ENCODE measurements around the gene FZD8. TPM values are rescaled to one million over a fixed set of nuclear protein-coding genes. Genes with fewer than 3 reads are reported as not detected.

FZD8 gene
- total RNA-seq, 1 experiment from 2014 or later: 50.5 TPM

GRCh38 chr10:35675846-35676245 is 33.8 kb upstream of the FZD8 start:
- H3K27me3 ChIP-seq (replicated peaks; ENCODE audit: insufficient read depth, low read depth, low read length, poor library complexity): no peaks in the 10 kb centered on the region
- no peaks in the 10 kb centered on the region for H3K36me3 ChIP-seq (ENCODE audit: insufficient read depth, low read length, poor library complexity, severe bottlenecking)
- no peaks in the 10 kb centered on the region for H3K9me3 ChIP-seq (ENCODE audit: low read depth, low read length, poor library complexity, severe bottlenecking)
- no peak for DNase-seq (ENCODE audit: low spot score)
- intact Hi-C loops (cut with micrococcal nuclease; ENCODE audit: unreplicated experiment): no loop called here
- TF ChIP-seq CTCF (conservative IDR thresholded peaks at IDR 0.05; ENCODE audit: low read depth, low read length) (no peak), EZH2 (IDR thresholded peaks at IDR 0.05; ENCODE audit: borderline replicate concordance, low read depth, low read length, poor library complexity, severe bottlenecking) (no peak)
- CTCF ChIA-PET: no interaction called here
- no peak overlapping the region for H3K27ac ChIP-seq (ENCODE audit: low read depth, low read length, poor library complexity, severe bottlenecking)
- no TSS peak for BruUV-seq (replicated peaks)
- no peak overlapping the region for H3K4me3 ChIP-seq (ENCODE audit: low read depth, low read length, poor library complexity, severe bottlenecking)
- POLR2A ChIA-PET (ENCODE audit: low non-redundant PET): no interaction called here
- H3K4me1 ChIP-seq (ENCODE audit: insufficient read depth, low read length, poor library complexity, severe bottlenecking): no peaks in the 10 kb centered on the region

- Histone ChIP-seq H3K36me3 (ENCODE audit: insufficient read depth, low read length, poor library complexity, severe bottlenecking) (no peaks in the 10 kb centered on the region), H3K4me3 (ENCODE audit: low read depth, low read length, poor library complexity, severe bottlenecking) (no peak overlapping the region), H3K27me3 (replicated peaks; ENCODE audit: insufficient read depth, low read depth, low read length, poor library complexity) (no peaks in the 10 kb centered on the region), H3K9me3 (ENCODE audit: low read depth, low read length, poor library complexity, severe bottlenecking) (no peaks in the 10 kb centered on the region), H3K27ac (ENCODE audit: low read depth, low read length, poor library complexity, severe bottlenecking) (no peak overlapping the region), H3K4me1 (ENCODE audit: insufficient read depth, low read length, poor library complexity, severe bottlenecking) (no peaks in the 10 kb centered on the region)
- BruUV-seq (replicated peaks): no TSS peak
- TF ChIP-seq CTCF (conservative IDR thresholded peaks at IDR 0.05; ENCODE audit: low read depth, low read length): no peak
- TF ChIP-seq EZH2 (IDR thresholded peaks at IDR 0.05; ENCODE audit: borderline replicate concordance, low read depth, low read length, poor library complexity, severe bottlenecking): no peak
- CTCF ChIA-PET: no interaction called here
- POLR2A ChIA-PET (ENCODE audit: low non-redundant PET): no interaction called here
- DNase-seq (ENCODE audit: low spot score): no peak
- intact Hi-C loops (cut with micrococcal nuclease; ENCODE audit: unreplicated experiment): no loop called here
Measured at GRCh38 chr10:35674843-35675242, 32.7 kb upstream of the FZD8 start.

DNA sequence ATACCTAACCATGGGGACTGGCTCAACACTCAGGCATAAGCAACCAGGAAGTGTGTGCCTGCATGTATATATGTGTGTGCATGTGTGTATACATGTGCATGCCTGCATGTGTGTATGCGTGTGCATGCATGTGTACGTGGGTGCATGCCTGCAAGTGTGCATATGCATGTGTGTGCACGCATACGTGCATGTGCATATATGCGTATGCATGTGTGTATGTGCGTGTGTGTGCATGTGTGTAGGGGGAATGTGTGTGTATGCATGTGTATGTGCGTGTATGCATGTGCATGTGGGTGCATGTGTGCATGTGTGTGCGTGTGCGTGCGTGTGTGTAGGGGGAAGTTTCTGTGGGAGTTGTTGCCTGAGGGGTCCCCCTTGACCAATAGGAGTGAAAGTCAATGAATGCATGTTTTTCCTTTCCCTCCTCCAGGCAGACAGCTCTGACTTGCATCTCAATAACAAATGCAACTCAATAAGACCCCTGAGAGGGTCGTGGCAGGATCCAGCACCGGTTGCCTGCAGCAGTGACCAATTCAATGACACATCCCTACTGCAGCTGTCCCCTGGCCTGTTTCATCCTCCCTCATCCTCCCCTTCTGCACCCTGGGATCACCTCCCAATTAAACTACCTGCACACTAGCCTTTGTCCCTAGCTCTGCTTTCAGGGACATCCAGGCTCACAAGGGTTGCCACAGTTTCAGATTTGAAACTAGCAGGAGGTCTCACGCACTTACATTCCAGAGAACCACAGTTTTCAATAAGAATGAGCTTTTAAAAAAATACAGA is 27.0 kb upstream of the FZD8 start:
- H3K27me3 ChIP-seq (replicated peaks; ENCODE audit: insufficient read depth, low read depth, low read length, poor library complexity): no peaks in the 10 kb centered on the region
- peaks cover 15% of the 10 kb centered on the region for H3K4me1 ChIP-seq (ENCODE audit: insufficient read depth, low read length, poor library complexity, severe bottlenecking)
- H3K27ac ChIP-seq (ENCODE audit: low read depth, low read length, poor library complexity, severe bottlenecking): no peak overlapping the region
- TF ChIP-seq CTCF (conservative IDR thresholded peaks at IDR 0.05; ENCODE audit: low read depth, low read length) (no peak), EZH2 (IDR thresholded peaks at IDR 0.05; ENCODE audit: borderline replicate concordance, low read depth, low read length, poor library complexity, severe bottlenecking) (no peak)
- H3K4me3 ChIP-seq (ENCODE audit: low read depth, low read length, poor library complexity, severe bottlenecking): no peak overlapping the region
- H3K9me3 ChIP-seq (ENCODE audit: low read depth, low read length, poor library complexity, severe bottlenecking): no peaks in the 10 kb centered on the region
- no peaks in the 10 kb centered on the region for H3K36me3 ChIP-seq (ENCODE audit: insufficient read depth, low read length, poor library complexity, severe bottlenecking)
- no peak for DNase-seq (ENCODE audit: low spot score)
- BruUV-seq (replicated peaks): no TSS peak
- intact Hi-C loops (cut with micrococcal nuclease; ENCODE audit: unreplicated experiment): no loop called here
- POLR2A ChIA-PET (ENCODE audit: low non-redundant PET): no interaction called here
- CTCF ChIA-PET: interaction anchor here (0.6 kb wide), 1 partner anchor 820 kb away, joined by 7 read pairs; no protein-coding TSS in a partner anchor

Data from A673 (cell line).